SK-N-SH (cell line): ENCODE results near the gene ANAPC4. TPM values are rescaled to one million over a fixed set of nuclear protein-coding genes. Genes with fewer than 3 reads are reported as not detected.
A peak's percentile ranks its signal among the peaks of the same experiment; 100 is the strongest.

ENCODE experiments used
- CTCF ChIA-PET: fragments of 300-600, 350-600 bp; formaldehyde crosslinking; extraction: SDS; loops from one replicate; lab custom pipeline; 2021; lab: Yijun Ruan, JAX
- POLR2A ChIA-PET: fragments of 350-600 bp; sonication (Branson Sonifier 250); formaldehyde crosslinking; extraction: SDS; loops from one replicate; lab custom pipeline; 2020; ENCODE audit warnings: antibody characterized with exemption, inconsistent platforms; lab: Yijun Ruan, JAX
- DNase-seq: peaks from one replicate; pipeline ENCODE4 v3.0.0; 2012
- H2AFZ ChIP-seq: fragments of 200-600 bp; sonication (generic); 2 replicates; pipeline ENCODE4 v1.8.1; 2016; ENCODE audit warnings: antibody characterized with exemption, mild to moderate bottlenecking, low read depth
- H3F3A ChIP-seq: fragments of 200-600 bp; sonication (generic); replicated peaks from 2 replicates; pipeline ENCODE3; 2016; ENCODE audit warnings: antibody characterized with exemption, mild to moderate bottlenecking; ENCODE audit not compliant: insufficient read depth
- H3K27ac ChIP-seq, 2 experiments: fragments of 200-500 bp in 1 of 2; fragments of 200-600 bp in 1 of 2; sonication (Bioruptor generic) in 1 of 2; sonication (generic), shearing (Covaris generic) in 1 of 2; 2 replicates each; pipeline versions ENCODE4 v1.5.1 to v1.6.1; 2014 to 2016; ENCODE audit warnings: low read depth in 2 of 2, inconsistent platforms in 1 of 2, low read length in 1 of 2, mild to moderate bottlenecking in 1 of 2, mixed read lengths in 1 of 2
- H3K27me3 ChIP-seq: fragments of 200-600 bp; sonication (generic), shearing (Covaris generic); 2 replicates; pipeline ENCODE4 v1.6.1; 2016; ENCODE audit warnings: mixed run types; ENCODE audit not compliant: insufficient read depth
- H3K36me3 ChIP-seq, 2 experiments: fragments of 200-500 bp in 1 of 2; fragments of 200-600 bp in 1 of 2; sonication (Bioruptor generic) in 1 of 2; sonication (generic) in 1 of 2; replicated peaks in 1 of 2; 2 replicates each; pipeline versions ENCODE3 to v1.5.1; 2014 to 2016; ENCODE audit warnings: low read length in 1 of 2, mild to moderate bottlenecking in 1 of 2; ENCODE audit not compliant: insufficient read depth in 2 of 2, control insufficient read depth in 1 of 2
- H3K4me1 ChIP-seq, 2 experiments: fragments of 200-500 bp in 1 of 2; fragments of 200-600 bp in 1 of 2; sonication (Bioruptor generic) in 1 of 2; sonication (generic), shearing (Covaris generic) in 1 of 2; 2 replicates each; pipeline versions ENCODE4 v1.5.1 to v1.6.1; 2014 to 2016; ENCODE audit warnings: low read depth in 1 of 2, low read length in 1 of 2, mixed run types in 1 of 2; ENCODE audit not compliant: insufficient read depth in 2 of 2, control insufficient read depth in 1 of 2
- H3K4me2 ChIP-seq: fragments of 200-600 bp; sonication (generic), shearing (Covaris generic); 2 replicates; pipeline ENCODE4 v1.6.1; 2017; ENCODE audit warnings: mixed run types
- H3K4me3 ChIP-seq, 2 experiments: fragments of 200-500 bp in 1 of 2; fragments of 200-600 bp in 1 of 2; sonication (Bioruptor generic) in 1 of 2; sonication (generic), shearing (Covaris generic) in 1 of 2; 2 replicates each; pipeline versions ENCODE4 v1.5.1 to v1.8.1; 2014 to 2016; ENCODE audit warnings: low read depth in 2 of 2, inconsistent platforms in 1 of 2, low read length in 1 of 2, mild to moderate bottlenecking in 1 of 2, mixed read lengths in 1 of 2, moderate library complexity in 1 of 2
- H3K79me2 ChIP-seq: fragments of 200-600 bp; sonication (generic); 2 replicates; pipeline ENCODE4 v1.8.1; 2017; ENCODE audit warnings: mild to moderate bottlenecking; ENCODE audit not compliant: insufficient read depth
- H3K9ac ChIP-seq: fragments of 200-600 bp; sonication (generic); 2 replicates; pipeline ENCODE4 v1.6.1; 2017; ENCODE audit warnings: mixed run types
- H3K9me2 ChIP-seq: fragments of 200-600 bp; sonication (generic); 2 replicates; pipeline ENCODE4 v1.6.1; 2017; ENCODE audit warnings: mixed run types
- H3K9me3 ChIP-seq: fragments of 200-600 bp; sonication (generic); 2 replicates; pipeline ENCODE4 v1.6.1; 2017; ENCODE audit warnings: mixed run types, mild to moderate bottlenecking, moderate library complexity
- H4K20me1 ChIP-seq: fragments of 200-600 bp; sonication (generic); 2 replicates; pipeline ENCODE4 v1.6.1; 2017; ENCODE audit warnings: mild to moderate bottlenecking, mixed run types; ENCODE audit not compliant: insufficient read depth
- CHD2 ChIP-seq: fragments of 150-350 bp; IDR thresholded peaks from 2 replicates; pipeline ENCODE4 v1.6.1; 2018; ENCODE audit warnings: low read length; ENCODE audit not compliant: partially characterized antibody
- ELF1 ChIP-seq: IDR thresholded peaks from 2 replicates; pipeline ENCODE4 v1.4.0; 2012
- FOXJ3 ChIP-seq: sonication (generic); formaldehyde crosslinking; IDR thresholded peaks from 2 replicates; pipeline ENCODE4 v1.5.1; 2020; ENCODE audit warnings: mild to moderate bottlenecking, missing genetic modification reagents
- GABPA ChIP-seq: IDR thresholded peaks from 2 replicates; pipeline ENCODE4 v1.4.0; 2012; ENCODE audit warnings: low read depth, mild to moderate bottlenecking
- GATA2 ChIP-seq: sonication (generic); formaldehyde crosslinking; IDR thresholded peaks from 2 replicates; pipeline ENCODE4 v1.5.0; 2020; ENCODE audit warnings: mild to moderate bottlenecking, missing genetic modification reagents
- JUND ChIP-seq: IDR thresholded peaks from 2 replicates; pipeline ENCODE4 v1.4.0; 2012
- MXI1 ChIP-seq: IDR thresholded peaks from 2 replicates; pipeline ENCODE4 v1.6.1; 2012; ENCODE audit warnings: mild to moderate bottlenecking, low read depth, low read length, improper control_type of control experiment
- NFIC ChIP-seq: IDR thresholded peaks from 2 replicates; pipeline ENCODE4 v1.4.0; 2012; ENCODE audit warnings: borderline replicate concordance
- NRF1 ChIP-seq: IDR thresholded peaks from 2 replicates; pipeline ENCODE4 v1.6.1; 2012; ENCODE audit warnings: low read depth, mild to moderate bottlenecking, low read length
- POLR2AphosphoS5 ChIP-seq: IDR thresholded peaks from 2 replicates; pipeline ENCODE4 v1.6.1; 2012; ENCODE audit warnings: low read depth, low read length
- RAD21 ChIP-seq: IDR thresholded peaks from 2 replicates; pipeline ENCODE4 v1.6.1; 2012; ENCODE audit warnings: mild to moderate bottlenecking, low read length
- SIN3A ChIP-seq: IDR thresholded peaks from 2 replicates; pipeline ENCODE4 v1.6.1; 2012; ENCODE audit warnings: low read depth, mild to moderate bottlenecking, low read length, moderate library complexity, borderline replicate concordance
- YY1 ChIP-seq: IDR thresholded peaks from 2 replicates; pipeline ENCODE4 v1.4.0; 2012; ENCODE audit warnings: low read depth, mild to moderate bottlenecking
- WGBS: methylation state at CpG from one replicate; pipeline ENCODE4 v1.1.6; 2017; ENCODE audit warnings: low lambda C conversion rate; 5-methylcytosine and 5-hydroxymethylcytosine counted together
- polyA plus RNA-seq, 3 experiments: library from polyadenylated mRNA; depleted of rRNA; stranded (reverse); fragments of >200 nt; gene quantifications; 2 replicates each; pipeline ENCODE4 v1.2.3, GENCODE V29; 2012
- TF ChIP-seq, protein P1 (sequence below): fragments of 200-600 bp; sonication (generic); IDR thresholded peaks from 2 replicates; pipeline ENCODE4 v1.6.1; 2017; ENCODE audit warnings: antibody characterized with exemption, mild to moderate bottlenecking, moderate library complexity
- TF ChIP-seq, protein P2 (sequence below): IDR thresholded peaks from 2 replicates; pipeline ENCODE4 v1.6.1; 2012; ENCODE audit warnings: mild to moderate bottlenecking, low read depth, low read length, moderate library complexity
- TF ChIP-seq, protein P3 (sequence below): IDR thresholded peaks from 2 replicates; pipeline ENCODE4; 2012
- TF ChIP-seq, protein P4 (sequence below): fragments of 150-350 bp; IDR thresholded peaks from 2 replicates; pipeline ENCODE4 v1.6.1; 2017; ENCODE audit warnings: antibody characterized with exemption, low read length, low read depth, borderline replicate concordance
- TF ChIP-seq, protein P5 (sequence below): IDR thresholded peaks from 2 replicates; pipeline ENCODE4 v1.4.0; 2012; ENCODE audit warnings: low read depth
- TF ChIP-seq, protein P6 (sequence below): IDR thresholded peaks from 2 replicates; pipeline ENCODE4 v1.4.0; 2012; ENCODE audit warnings: low read depth, borderline replicate concordance

Gene ANAPC4
- polyA plus RNA-seq, 1 of the 3 experiments (the other 2 are of a cell fraction), result 7.7 TPM

DNA sequence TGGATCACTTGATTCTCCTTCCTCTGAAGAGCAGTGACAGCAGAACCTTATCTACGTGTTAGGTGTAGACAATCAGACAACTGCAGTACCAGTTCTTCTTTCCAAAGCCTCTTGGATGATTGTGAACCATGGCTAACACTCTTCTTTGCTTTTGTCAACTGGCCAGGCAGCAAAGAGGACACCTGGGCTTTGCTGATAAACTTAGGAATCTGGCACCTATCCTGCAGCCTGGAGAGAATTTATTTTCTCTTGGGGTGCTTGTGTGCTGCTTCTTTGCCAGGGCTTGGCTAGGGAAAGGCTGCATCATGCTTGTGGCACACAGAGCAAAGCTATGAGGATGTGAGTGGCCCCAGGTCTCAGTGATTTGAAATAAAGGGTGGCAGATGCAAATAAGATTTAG is 77.4 kb downstream of the ANAPC4 start:
- Histone ChIP-seq H4K20me1 (no peaks in the 10 kb centered on the region), H3K4me2 (no peak overlapping the region), H2AFZ (no peak overlapping the region), H3K9ac (no peak overlapping the region), H3K27ac (no peak overlapping the region), H3K4me3 (no peak overlapping the region), H3K9me2 (no peaks in the 10 kb centered on the region), H3F3A (peaks cover 10% of the 10 kb centered on the region), H3K27me3 (no peaks in the 10 kb centered on the region), H3K4me1 (peaks cover 0 to 8% of the 10 kb centered on the region in 2 experiments; a peak in 1 of 4 replicates), H3K9me3 (no peaks in the 10 kb centered on the region), H3K36me3 (no peaks in the 10 kb centered on the region), H3K79me2 (no peaks in the 10 kb centered on the region)
- WGBS, result 50% methylated on average over 1 of the region's 1 CpG
- CTCF ChIA-PET, result no interaction called here
- no peak for DNase-seq
- no peak for TF ChIP-seq POLR2AphosphoS5
- TF ChIP-seq, protein P1, sequence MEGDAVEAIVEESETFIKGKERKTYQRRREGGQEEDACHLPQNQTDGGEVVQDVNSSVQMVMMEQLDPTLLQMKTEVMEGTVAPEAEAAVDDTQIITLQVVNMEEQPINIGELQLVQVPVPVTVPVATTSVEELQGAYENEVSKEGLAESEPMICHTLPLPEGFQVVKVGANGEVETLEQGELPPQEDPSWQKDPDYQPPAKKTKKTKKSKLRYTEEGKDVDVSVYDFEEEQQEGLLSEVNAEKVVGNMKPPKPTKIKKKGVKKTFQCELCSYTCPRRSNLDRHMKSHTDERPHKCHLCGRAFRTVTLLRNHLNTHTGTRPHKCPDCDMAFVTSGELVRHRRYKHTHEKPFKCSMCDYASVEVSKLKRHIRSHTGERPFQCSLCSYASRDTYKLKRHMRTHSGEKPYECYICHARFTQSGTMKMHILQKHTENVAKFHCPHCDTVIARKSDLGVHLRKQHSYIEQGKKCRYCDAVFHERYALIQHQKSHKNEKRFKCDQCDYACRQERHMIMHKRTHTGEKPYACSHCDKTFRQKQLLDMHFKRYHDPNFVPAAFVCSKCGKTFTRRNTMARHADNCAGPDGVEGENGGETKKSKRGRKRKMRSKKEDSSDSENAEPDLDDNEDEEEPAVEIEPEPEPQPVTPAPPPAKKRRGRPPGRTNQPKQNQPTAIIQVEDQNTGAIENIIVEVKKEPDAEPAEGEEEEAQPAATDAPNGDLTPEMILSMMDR, result no peak
- no peak for TF ChIP-seq SIN3A
- TF ChIP-seq RAD21, result no peak
- no peak for TF ChIP-seq MXI1
- no peak for TF ChIP-seq NRF1
- TF ChIP-seq NFIC, result no peak
- TF ChIP-seq FOXJ3 (CRISPR knock-in tag), result no peak
- TF ChIP-seq GATA2, result no peak
- TF ChIP-seq, protein P2, sequence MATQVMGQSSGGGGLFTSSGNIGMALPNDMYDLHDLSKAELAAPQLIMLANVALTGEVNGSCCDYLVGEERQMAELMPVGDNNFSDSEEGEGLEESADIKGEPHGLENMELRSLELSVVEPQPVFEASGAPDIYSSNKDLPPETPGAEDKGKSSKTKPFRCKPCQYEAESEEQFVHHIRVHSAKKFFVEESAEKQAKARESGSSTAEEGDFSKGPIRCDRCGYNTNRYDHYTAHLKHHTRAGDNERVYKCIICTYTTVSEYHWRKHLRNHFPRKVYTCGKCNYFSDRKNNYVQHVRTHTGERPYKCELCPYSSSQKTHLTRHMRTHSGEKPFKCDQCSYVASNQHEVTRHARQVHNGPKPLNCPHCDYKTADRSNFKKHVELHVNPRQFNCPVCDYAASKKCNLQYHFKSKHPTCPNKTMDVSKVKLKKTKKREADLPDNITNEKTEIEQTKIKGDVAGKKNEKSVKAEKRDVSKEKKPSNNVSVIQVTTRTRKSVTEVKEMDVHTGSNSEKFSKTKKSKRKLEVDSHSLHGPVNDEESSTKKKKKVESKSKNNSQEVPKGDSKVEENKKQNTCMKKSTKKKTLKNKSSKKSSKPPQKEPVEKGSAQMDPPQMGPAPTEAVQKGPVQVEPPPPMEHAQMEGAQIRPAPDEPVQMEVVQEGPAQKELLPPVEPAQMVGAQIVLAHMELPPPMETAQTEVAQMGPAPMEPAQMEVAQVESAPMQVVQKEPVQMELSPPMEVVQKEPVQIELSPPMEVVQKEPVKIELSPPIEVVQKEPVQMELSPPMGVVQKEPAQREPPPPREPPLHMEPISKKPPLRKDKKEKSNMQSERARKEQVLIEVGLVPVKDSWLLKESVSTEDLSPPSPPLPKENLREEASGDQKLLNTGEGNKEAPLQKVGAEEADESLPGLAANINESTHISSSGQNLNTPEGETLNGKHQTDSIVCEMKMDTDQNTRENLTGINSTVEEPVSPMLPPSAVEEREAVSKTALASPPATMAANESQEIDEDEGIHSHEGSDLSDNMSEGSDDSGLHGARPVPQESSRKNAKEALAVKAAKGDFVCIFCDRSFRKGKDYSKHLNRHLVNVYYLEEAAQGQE, result no peak
- TF ChIP-seq YY1, result no peak
- TF ChIP-seq, all 33 proteins: peak for 0
- POLR2A ChIA-PET, result no interaction called here

DNA sequence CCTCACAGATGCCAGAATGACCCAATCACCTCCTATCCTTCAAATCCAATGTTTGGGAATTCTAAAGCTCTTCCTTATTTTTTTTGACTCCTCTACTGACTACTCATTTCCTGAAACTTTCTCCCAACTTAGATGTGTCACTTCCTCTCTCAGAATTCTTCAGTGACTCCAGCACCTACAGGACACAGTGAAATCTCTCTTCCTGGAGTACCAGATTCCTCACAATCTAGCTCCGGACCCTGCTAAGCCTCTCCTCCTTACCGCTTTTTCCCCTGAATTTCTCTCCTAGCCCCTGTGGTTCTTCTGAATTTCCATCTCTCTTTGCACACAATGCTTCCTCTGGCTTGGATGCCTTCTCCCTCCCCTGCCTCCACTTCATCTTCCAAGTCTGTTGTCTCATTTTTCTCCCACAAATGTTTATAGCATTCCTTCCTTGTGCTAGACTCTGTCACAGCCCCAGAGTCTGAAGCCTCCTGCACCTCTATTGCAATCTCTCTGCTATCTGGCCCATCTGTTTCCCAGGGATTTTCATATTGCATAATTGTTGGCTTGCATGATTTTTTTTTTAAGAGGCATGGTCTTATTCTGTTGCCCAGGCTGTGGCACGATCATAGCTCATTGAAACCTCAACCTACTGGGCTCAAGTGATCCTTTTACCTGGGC is 80.1 kb downstream of the ANAPC4 start:
- no peaks in the 10 kb centered on the region for H3K9me3 ChIP-seq
- H3F3A ChIP-seq, result peaks cover 10% of the 10 kb centered on the region
- peaks cover 0 to 8% of the 10 kb centered on the region in 2 experiments; a peak in 1 of 4 replicates for H3K4me1 ChIP-seq
- peak overlapping the region; percentile 59 for H3K4me2 ChIP-seq
- DNase-seq, result no peak
- ChIA-PET POLR2A (no interaction called here), CTCF (interaction anchor here (1.1 to 1.9 kb wide), 4 partner anchors 16 to 335 kb away, joined by 3 to 7 read pairs (median 4); no protein-coding TSS in a partner anchor)
- H3K9ac ChIP-seq, result no peak overlapping the region; the same call in 1 of the 2 replicates
- no peaks in the 10 kb centered on the region for H3K36me3 ChIP-seq
- no peaks in the 10 kb centered on the region for H3K9me2 ChIP-seq
- H3K79me2 ChIP-seq, result no peaks in the 10 kb centered on the region
- peak overlapping the region in 1 of 2 experiments; percentile 65; a peak in 2 of 4 replicates for H3K27ac ChIP-seq
- H3K27me3 ChIP-seq, result no peaks in the 10 kb centered on the region
- peak overlapping the region; percentile 77; the same call in 1 of the 2 replicates for H2AFZ ChIP-seq
- H3K4me3 ChIP-seq, result peak overlapping the region in 1 of 2 experiments; percentile 22; a peak in 1 of 4 replicates
- WGBS, result 15% methylated on average over 3 of the region's 3 CpGs
- no peaks in the 10 kb centered on the region for H4K20me1 ChIP-seq
- TF ChIP-seq ELF1, result no peak
- TF ChIP-seq, protein P3, sequence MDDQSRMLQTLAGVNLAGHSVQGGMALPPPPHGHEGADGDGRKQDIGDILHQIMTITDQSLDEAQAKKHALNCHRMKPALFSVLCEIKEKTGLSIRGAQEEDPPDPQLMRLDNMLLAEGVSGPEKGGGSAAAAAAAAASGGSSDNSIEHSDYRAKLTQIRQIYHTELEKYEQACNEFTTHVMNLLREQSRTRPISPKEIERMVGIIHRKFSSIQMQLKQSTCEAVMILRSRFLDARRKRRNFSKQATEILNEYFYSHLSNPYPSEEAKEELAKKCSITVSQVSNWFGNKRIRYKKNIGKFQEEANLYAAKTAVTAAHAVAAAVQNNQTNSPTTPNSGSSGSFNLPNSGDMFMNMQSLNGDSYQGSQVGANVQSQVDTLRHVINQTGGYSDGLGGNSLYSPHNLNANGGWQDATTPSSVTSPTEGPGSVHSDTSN, result no peak
- TF ChIP-seq CHD2, result no peak
- no peak for TF ChIP-seq GABPA
- TF ChIP-seq POLR2AphosphoS5, result no peak
- TF ChIP-seq, protein P4, sequence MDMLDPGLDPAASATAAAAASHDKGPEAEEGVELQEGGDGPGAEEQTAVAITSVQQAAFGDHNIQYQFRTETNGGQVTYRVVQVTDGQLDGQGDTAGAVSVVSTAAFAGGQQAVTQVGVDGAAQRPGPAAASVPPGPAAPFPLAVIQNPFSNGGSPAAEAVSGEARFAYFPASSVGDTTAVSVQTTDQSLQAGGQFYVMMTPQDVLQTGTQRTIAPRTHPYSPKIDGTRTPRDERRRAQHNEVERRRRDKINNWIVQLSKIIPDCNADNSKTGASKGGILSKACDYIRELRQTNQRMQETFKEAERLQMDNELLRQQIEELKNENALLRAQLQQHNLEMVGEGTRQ, result no peak
- TF ChIP-seq, protein P5, sequence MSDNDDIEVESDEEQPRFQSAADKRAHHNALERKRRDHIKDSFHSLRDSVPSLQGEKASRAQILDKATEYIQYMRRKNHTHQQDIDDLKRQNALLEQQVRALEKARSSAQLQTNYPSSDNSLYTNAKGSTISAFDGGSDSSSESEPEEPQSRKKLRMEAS, result no peak
- TF ChIP-seq JUND, result no peak
- TF ChIP-seq, protein P6, sequence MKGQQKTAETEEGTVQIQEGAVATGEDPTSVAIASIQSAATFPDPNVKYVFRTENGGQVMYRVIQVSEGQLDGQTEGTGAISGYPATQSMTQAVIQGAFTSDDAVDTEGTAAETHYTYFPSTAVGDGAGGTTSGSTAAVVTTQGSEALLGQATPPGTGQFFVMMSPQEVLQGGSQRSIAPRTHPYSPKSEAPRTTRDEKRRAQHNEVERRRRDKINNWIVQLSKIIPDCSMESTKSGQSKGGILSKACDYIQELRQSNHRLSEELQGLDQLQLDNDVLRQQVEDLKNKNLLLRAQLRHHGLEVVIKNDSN, result no peak
- TF ChIP-seq NFIC, result no peak
- no peak for TF ChIP-seq RAD21
